Myocyte (in vitro differentiated cells): ENCODE measurements around the gene SERPINA3. TPM values are rescaled to one million over a fixed set of nuclear protein-coding genes. Genes with fewer than 3 reads are reported as not detected.

ENCODE experiments used
- DNase-seq: peaks from one replicate; pipeline ENCODE4 v3.0.0-alpha.2; 2012; ENCODE audit warnings: low read depth
- total RNA-seq: library from RNA; depleted of rRNA; stranded (reverse); fragments of >200 nt; gene quantifications from 2 replicates; pipeline ENCODE4 v1.2.3, GENCODE V29; 2014

SERPINA3 gene
- total RNA-seq, 1 donor from 2014 or later = 1.7 TPM

- no peak for DNase-seq
Measured at GRCh38 chr14:94612580-94613554, 676 bp downstream of the SERPINA3 start.

- DNase-seq = no peak
Measured at GRCh38 chr14:94613720-94614644, 1.8 kb downstream of the SERPINA3 start.

GRCh38 chr14:94614802-94615201, 2.6 kb downstream of the SERPINA3 start:
- DNase-seq = no peak

GRCh38 chr14:94615254-94615653, 3.1 kb downstream of the SERPINA3 start:
- no peak for DNase-seq

GRCh38 chr14:94615823-94616570, 3.8 kb downstream of the SERPINA3 start:
- DNase-seq = no peak

GRCh38 chr14:94617366-94617941, 5.3 kb downstream of the SERPINA3 start:
- no peak for DNase-seq

GRCh38 chr14:94617988-94618822, 6.0 kb downstream of the SERPINA3 start:
- DNase-seq = no peak

GRCh38 chr14:94619297-94619696, 7.1 kb downstream of the SERPINA3 start:
- DNase-seq = no peak

GRCh38 chr14:94620597-94620996, 8.4 kb downstream of the SERPINA3 start:
- no peak for DNase-seq

GRCh38 chr14:94621358-94622134, 9.4 kb downstream of the SERPINA3 start:
- DNase-seq = no peak

- DNase-seq = peak; percentile 22
Measured at GRCh38 chr14:94622653-94623421, 10.6 kb downstream of the SERPINA3 start.

- DNase-seq = no peak
Measured at GRCh38 chr14:94623422-94623809, 11.2 kb downstream of the SERPINA3 start.

- no peak for DNase-seq
Measured at GRCh38 chr14:94623856-94624499, 11.8 kb downstream of the SERPINA3 start.

GRCh38 chr14:94624537-94625352, 12.6 kb downstream of the SERPINA3 start:
- no peak for DNase-seq

GRCh38 chr14:94625353-94625635, 13.1 kb downstream of the SERPINA3 start:
- no peak for DNase-seq

- no peak for DNase-seq
Measured at GRCh38 chr14:94628578-94628977, 16.4 kb downstream of the SERPINA3 start.

GRCh38 chr14:94630396-94630795, 18.2 kb downstream of the SERPINA3 start:
- DNase-seq = no peak
